Mesenchymal stem cell (in vitro differentiated cells and primary cell): Measurements from ENCODE around the gene MYO5B.

Experiments
- DNase-seq: peaks from one replicate; pipeline ENCODE4 v3.0.0-alpha.2; 2013
- H2AFZ ChIP-seq: one replicate; pipeline ENCODE4 v1.6.1; 2013; ENCODE audit warnings: low read depth, mild to moderate bottlenecking, control low read depth, inconsistent platforms, low read length, moderate library complexity
- H2AK5ac ChIP-seq: 2 replicates; pipeline ENCODE4 v1.6.1; 2013; ENCODE audit warnings: low read length, moderate library complexity, mild to moderate bottlenecking, inconsistent platforms; ENCODE audit not compliant: severe bottlenecking
- H2BK120ac ChIP-seq: one replicate; pipeline ENCODE4 v1.6.1; 2013; ENCODE audit warnings: low read depth, mild to moderate bottlenecking, inconsistent platforms, low read length, moderate library complexity
- H2BK12ac ChIP-seq, 2 experiments: one replicate each; pipeline ENCODE4 v1.6.1; 2013; ENCODE audit warnings: inconsistent platforms in 2 of 2, low read length in 2 of 2, mild to moderate bottlenecking in 2 of 2, moderate library complexity in 2 of 2, control low read depth in 1 of 2
- H2BK15ac ChIP-seq: one replicate; pipeline ENCODE4 v1.6.1; 2013; ENCODE audit warnings: mild to moderate bottlenecking, low read depth, inconsistent platforms; ENCODE audit not compliant: poor library complexity, severe bottlenecking
- H2BK5ac ChIP-seq: 2 replicates; pipeline ENCODE4 v1.6.1; 2013; ENCODE audit warnings: low read depth, mild to moderate bottlenecking, low read length, control low read depth, inconsistent platforms; ENCODE audit not compliant: poor library complexity, severe bottlenecking
- H3K14ac ChIP-seq, 2 experiments: one replicate each; pipeline ENCODE4 v1.6.1; 2013; ENCODE audit warnings: inconsistent platforms in 2 of 2, low read length in 2 of 2, control low read depth in 1 of 2, mild to moderate bottlenecking in 1 of 2, moderate library complexity in 1 of 2
- H3K18ac ChIP-seq, 2 experiments: one replicate each; pipeline ENCODE4 v1.6.1; 2013; ENCODE audit warnings: inconsistent platforms in 2 of 2, low read length in 2 of 2, control low read depth in 1 of 2, low read depth in 1 of 2, mild to moderate bottlenecking in 1 of 2
- H3K23ac ChIP-seq, 2 experiments: one replicate each; pipeline ENCODE4 v1.6.1; 2013; ENCODE audit warnings: inconsistent platforms in 2 of 2, low read length in 2 of 2, mild to moderate bottlenecking in 2 of 2, moderate library complexity in 2 of 2, control low read depth in 1 of 2
- H3K27ac ChIP-seq: 2 replicates; pipeline ENCODE4 v1.5.1; 2013; ENCODE audit warnings: mild to moderate bottlenecking, moderate library complexity, low read length, control low read depth, inconsistent platforms; ENCODE audit not compliant: poor library complexity, severe bottlenecking
- H3K27me3 ChIP-seq, 2 experiments: 2 replicates each; pipeline versions ENCODE4 v1.6.1 to v1.7.0; 2013; ENCODE audit warnings: low read length in 2 of 2, mild to moderate bottlenecking in 2 of 2, moderate library complexity in 2 of 2, control low read depth in 1 of 2, inconsistent platforms in 1 of 2; ENCODE audit not compliant: control insufficient read depth in 1 of 2, insufficient read depth in 1 of 2
- H3K36me3 ChIP-seq, 2 experiments: 2 replicates each; pipeline versions ENCODE4 v1.6.1 to v1.7.0; 2013; ENCODE audit warnings: low read length in 2 of 2, control low read depth in 1 of 2, inconsistent platforms in 1 of 2, low read depth in 1 of 2, mild to moderate bottlenecking in 1 of 2; ENCODE audit not compliant: insufficient read depth in 2 of 2, control insufficient read depth in 1 of 2
- H3K4ac ChIP-seq, 2 experiments: one replicate each; pipeline ENCODE4 v1.6.1; 2013; ENCODE audit warnings: inconsistent platforms in 2 of 2, low read length in 2 of 2, mild to moderate bottlenecking in 2 of 2, moderate library complexity in 2 of 2, control low read depth in 1 of 2, low read depth in 1 of 2
- H3K4me1 ChIP-seq: 2 replicates; pipeline ENCODE4 v1.6.1; 2013; ENCODE audit warnings: low read depth, low read length, control low read depth; ENCODE audit not compliant: control insufficient read depth, insufficient read depth
- H3K4me2 ChIP-seq: 2 replicates; pipeline ENCODE4 v1.6.1; 2013; ENCODE audit warnings: low read length, mild to moderate bottlenecking, inconsistent platforms; ENCODE audit not compliant: poor library complexity, severe bottlenecking
- H3K4me3 ChIP-seq, 2 experiments: 2 replicates each; pipeline versions ENCODE4 v1.5.1 to v1.7.0; 2013; ENCODE audit warnings: low read length in 2 of 2, mild to moderate bottlenecking in 2 of 2, control low read depth in 1 of 2, low read depth in 1 of 2; ENCODE audit not compliant: insufficient read depth in 1 of 2
- H3K79me1 ChIP-seq: replicated peaks from 2 replicates; pipeline ENCODE4 v1.6.1; 2013; ENCODE audit warnings: mild to moderate bottlenecking, control low read depth, low read length, inconsistent platforms; ENCODE audit not compliant: poor library complexity, severe bottlenecking
- H3K9ac ChIP-seq: 2 replicates; pipeline ENCODE4 v1.7.0; 2013; ENCODE audit warnings: mild to moderate bottlenecking, low read length, moderate library complexity
- H3K9me3 ChIP-seq: 2 replicates; pipeline ENCODE4 v1.7.0; 2013; ENCODE audit warnings: mild to moderate bottlenecking, low read length; ENCODE audit not compliant: control insufficient read depth
- H4K8ac ChIP-seq: one replicate; pipeline ENCODE4 v1.6.1; 2013; ENCODE audit warnings: inconsistent platforms, mild to moderate bottlenecking, low read length, moderate library complexity
- H4K91ac ChIP-seq: one replicate; pipeline ENCODE4 v1.6.1; 2013; ENCODE audit warnings: mild to moderate bottlenecking, low read length, inconsistent platforms
- WGBS: methylation state at CpG from one replicate; pipeline ENCODE4 v1.1.7; 2013; ENCODE audit warnings: mixed read lengths; 5-methylcytosine and 5-hydroxymethylcytosine counted together

Gene MYO5B

GRCh38 chr18:49931179-49931578 is 263.8 kb downstream of the MYO5B start:
- WGBS = 83% methylated on average over 5 of the region's 5 CpGs
- Histone ChIP-seq H4K8ac (no peak overlapping the region), H3K23ac (no peak overlapping the region), H3K18ac (no peak overlapping the region), H3K9ac (no peak overlapping the region), H2AFZ (no peak overlapping the region), H3K9me3 (no peaks in the 10 kb centered on the region), H3K4ac (no peak overlapping the region), H2AK5ac (no peak overlapping the region), H2BK15ac (no peak overlapping the region), H2BK12ac (no peak overlapping the region), H2BK120ac (no peak overlapping the region), H3K14ac (no peak overlapping the region), H3K4me3 (no peak overlapping the region), H3K79me1 (no peaks in the 10 kb centered on the region), H3K36me3 (no peaks in the 10 kb centered on the region), H3K27me3 (peaks cover 4 to 16% of the 10 kb centered on the region in 2 experiments), H4K91ac (no peak overlapping the region), H2BK5ac (no peak overlapping the region), H3K4me1 (peaks cover 2% of the 10 kb centered on the region), H3K27ac (no peak overlapping the region), H3K4me2 (no peak overlapping the region)
- no peak for DNase-seq

GRCh38 chr18:49926106-49926745 is 268.7 kb downstream of the MYO5B start:
- Histone ChIP-seq H4K91ac (no peak overlapping the region), H2BK120ac (no peak overlapping the region), H2AK5ac (no peak overlapping the region), H3K79me1 (no peaks in the 10 kb centered on the region), H3K4me3 (no peak overlapping the region), H3K23ac (no peak overlapping the region), H3K9ac (no peak overlapping the region), H2BK12ac (no peak overlapping the region), H3K14ac (no peak overlapping the region), H3K27me3 (peaks cover 8 to 13% of the 10 kb centered on the region in 2 experiments), H2AFZ (no peak overlapping the region), H3K9me3 (no peaks in the 10 kb centered on the region), H2BK15ac (no peak overlapping the region), H3K27ac (no peak overlapping the region), H3K4me2 (no peak overlapping the region), H3K4me1 (peaks cover 3% of the 10 kb centered on the region), H3K4ac (no peak overlapping the region), H3K18ac (no peak overlapping the region), H4K8ac (no peak overlapping the region), H2BK5ac (no peak overlapping the region), H3K36me3 (no peaks in the 10 kb centered on the region)
- DNase-seq = no peak
- WGBS = 63% methylated on average over 4 of the region's 5 CpGs

GRCh38 chr18:49924293-49924983 is 270.5 kb downstream of the MYO5B start:
- no peaks in the 10 kb centered on the region for H3K36me3 ChIP-seq
- H3K14ac ChIP-seq = no peak overlapping the region
- no peak overlapping the region for H2BK120ac ChIP-seq
- H2BK15ac ChIP-seq = no peak overlapping the region
- H3K18ac ChIP-seq = no peak overlapping the region
- H3K4me3 ChIP-seq = no peak overlapping the region
- H3K27me3 ChIP-seq = peaks cover 0 to 13% of the 10 kb centered on the region in 2 experiments
- no peak overlapping the region for H2AFZ ChIP-seq
- no peak for DNase-seq
- no peak overlapping the region for H4K91ac ChIP-seq
- H3K27ac ChIP-seq = no peak overlapping the region
- no peak overlapping the region for H2BK5ac ChIP-seq
- no peak overlapping the region for H3K4me2 ChIP-seq
- H3K79me1 ChIP-seq = no peaks in the 10 kb centered on the region
- no peak overlapping the region for H3K9ac ChIP-seq
- H4K8ac ChIP-seq = no peak overlapping the region
- H3K9me3 ChIP-seq = no peaks in the 10 kb centered on the region
- no peak overlapping the region for H3K23ac ChIP-seq
- H2BK12ac ChIP-seq = no peak overlapping the region
- no peak overlapping the region for H2AK5ac ChIP-seq
- WGBS = 66% methylated on average over 2 of the region's 2 CpGs
- H3K4me1 ChIP-seq = peaks cover 10% of the 10 kb centered on the region
- no peak overlapping the region for H3K4ac ChIP-seq

GRCh38 chr18:49922228-49922627 is 272.7 kb downstream of the MYO5B start:
- H2AFZ ChIP-seq = no peak overlapping the region
- H3K27ac ChIP-seq = no peak overlapping the region
- H3K9ac ChIP-seq = no peak overlapping the region
- peaks cover 10% of the 10 kb centered on the region for H3K4me1 ChIP-seq
- H3K36me3 ChIP-seq = no peaks in the 10 kb centered on the region
- peaks cover 0 to 21% of the 10 kb centered on the region in 2 experiments for H3K27me3 ChIP-seq
- no peak overlapping the region for H2BK15ac ChIP-seq
- no peak overlapping the region for H2BK5ac ChIP-seq
- H3K9me3 ChIP-seq = no peaks in the 10 kb centered on the region
- H2BK12ac ChIP-seq = no peak overlapping the region
- H4K8ac ChIP-seq = no peak overlapping the region
- no peak for DNase-seq
- no peak overlapping the region for H2BK120ac ChIP-seq
- no peak overlapping the region for H3K18ac ChIP-seq
- no peaks in the 10 kb centered on the region for H3K79me1 ChIP-seq
- WGBS = no CpG with 5 or more reads among the region's 2 CpGs
- no peak overlapping the region for H3K23ac ChIP-seq
- H3K14ac ChIP-seq = no peak overlapping the region
- no peak overlapping the region for H2AK5ac ChIP-seq
- H4K91ac ChIP-seq = no peak overlapping the region
- no peak overlapping the region for H3K4me3 ChIP-seq
- H3K4ac ChIP-seq = no peak overlapping the region
- H3K4me2 ChIP-seq = no peak overlapping the region
